Astrocyte of the cerebellum (primary cell): Measurements from ENCODE around the gene SLC25A17.

Experiments used
- DNase-seq: peaks from one replicate; pipeline ENCODE4 v3.0.0-alpha.2; 2011; ENCODE audit warnings: low read depth
- H3K4me3 ChIP-seq: 2 replicates; pipeline ENCODE4 v1.5.1; 2011; ENCODE audit warnings: mild to moderate bottlenecking, low read depth, low read length, moderate library complexity
- in situ Hi-C: cut with HindIII; loops from 2 replicates; pipeline ENCODE4 v1.10.0; 2017; ENCODE audit warnings: low sequenced_read_pairs
- TF ChIP-seq, protein P1 (sequence below): IDR thresholded peaks from 2 replicates; pipeline ENCODE4 v1.5.1; 2012; ENCODE audit warnings: low read length, low read depth, moderate library complexity, mild to moderate bottlenecking; ENCODE audit errors: missing control alignments

SLC25A17 gene

DNA sequence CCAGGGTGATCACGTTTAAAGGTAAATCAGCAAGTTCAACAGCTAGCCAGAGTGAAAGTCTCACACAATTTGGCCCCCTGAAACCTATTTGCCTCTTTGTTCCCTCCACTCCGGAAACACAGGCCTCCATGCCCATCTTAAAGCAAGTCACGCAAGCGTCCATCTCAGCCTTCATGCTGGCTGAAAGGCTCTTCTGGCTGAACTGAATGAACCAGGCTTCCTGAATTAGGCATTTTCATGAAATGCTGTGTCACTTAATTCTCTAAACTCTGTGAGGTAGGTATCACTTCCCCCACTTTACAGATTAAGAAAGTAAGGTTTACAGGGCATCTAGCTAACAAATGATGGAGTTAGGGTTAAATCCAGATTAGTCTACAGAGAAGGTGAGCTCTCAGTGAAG lies 1.4 kb downstream of the SLC25A17 start:
- in situ Hi-C loops = no loop called here
- TF ChIP-seq, protein P1, sequence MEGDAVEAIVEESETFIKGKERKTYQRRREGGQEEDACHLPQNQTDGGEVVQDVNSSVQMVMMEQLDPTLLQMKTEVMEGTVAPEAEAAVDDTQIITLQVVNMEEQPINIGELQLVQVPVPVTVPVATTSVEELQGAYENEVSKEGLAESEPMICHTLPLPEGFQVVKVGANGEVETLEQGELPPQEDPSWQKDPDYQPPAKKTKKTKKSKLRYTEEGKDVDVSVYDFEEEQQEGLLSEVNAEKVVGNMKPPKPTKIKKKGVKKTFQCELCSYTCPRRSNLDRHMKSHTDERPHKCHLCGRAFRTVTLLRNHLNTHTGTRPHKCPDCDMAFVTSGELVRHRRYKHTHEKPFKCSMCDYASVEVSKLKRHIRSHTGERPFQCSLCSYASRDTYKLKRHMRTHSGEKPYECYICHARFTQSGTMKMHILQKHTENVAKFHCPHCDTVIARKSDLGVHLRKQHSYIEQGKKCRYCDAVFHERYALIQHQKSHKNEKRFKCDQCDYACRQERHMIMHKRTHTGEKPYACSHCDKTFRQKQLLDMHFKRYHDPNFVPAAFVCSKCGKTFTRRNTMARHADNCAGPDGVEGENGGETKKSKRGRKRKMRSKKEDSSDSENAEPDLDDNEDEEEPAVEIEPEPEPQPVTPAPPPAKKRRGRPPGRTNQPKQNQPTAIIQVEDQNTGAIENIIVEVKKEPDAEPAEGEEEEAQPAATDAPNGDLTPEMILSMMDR = no peak
- DNase-seq = no peak
- H3K4me3 ChIP-seq = no peak overlapping the region

DNA sequence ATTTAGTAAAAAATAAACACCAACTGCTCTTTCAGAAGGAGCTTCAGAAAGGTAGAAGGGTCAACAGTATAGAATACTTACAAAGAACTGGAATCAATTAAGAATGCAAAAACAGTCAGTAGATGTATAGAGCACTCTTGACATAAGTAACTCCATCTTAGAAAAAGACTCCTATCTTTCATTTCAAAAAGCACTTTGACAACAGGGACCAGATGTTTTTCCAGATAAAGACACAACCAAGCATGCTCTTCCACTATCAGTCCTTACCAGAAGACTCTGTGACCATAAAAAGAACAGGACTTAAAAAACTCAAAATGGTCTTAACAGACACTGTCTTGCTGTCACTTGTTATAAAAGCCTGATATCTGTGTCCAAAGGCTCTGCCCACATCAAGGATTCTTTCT lies 5.2 kb downstream of the SLC25A17 start:
- no peak overlapping the region for H3K4me3 ChIP-seq
- in situ Hi-C loops = no loop called here
- no peak for DNase-seq
- TF ChIP-seq, protein P1 = no peak

DNA sequence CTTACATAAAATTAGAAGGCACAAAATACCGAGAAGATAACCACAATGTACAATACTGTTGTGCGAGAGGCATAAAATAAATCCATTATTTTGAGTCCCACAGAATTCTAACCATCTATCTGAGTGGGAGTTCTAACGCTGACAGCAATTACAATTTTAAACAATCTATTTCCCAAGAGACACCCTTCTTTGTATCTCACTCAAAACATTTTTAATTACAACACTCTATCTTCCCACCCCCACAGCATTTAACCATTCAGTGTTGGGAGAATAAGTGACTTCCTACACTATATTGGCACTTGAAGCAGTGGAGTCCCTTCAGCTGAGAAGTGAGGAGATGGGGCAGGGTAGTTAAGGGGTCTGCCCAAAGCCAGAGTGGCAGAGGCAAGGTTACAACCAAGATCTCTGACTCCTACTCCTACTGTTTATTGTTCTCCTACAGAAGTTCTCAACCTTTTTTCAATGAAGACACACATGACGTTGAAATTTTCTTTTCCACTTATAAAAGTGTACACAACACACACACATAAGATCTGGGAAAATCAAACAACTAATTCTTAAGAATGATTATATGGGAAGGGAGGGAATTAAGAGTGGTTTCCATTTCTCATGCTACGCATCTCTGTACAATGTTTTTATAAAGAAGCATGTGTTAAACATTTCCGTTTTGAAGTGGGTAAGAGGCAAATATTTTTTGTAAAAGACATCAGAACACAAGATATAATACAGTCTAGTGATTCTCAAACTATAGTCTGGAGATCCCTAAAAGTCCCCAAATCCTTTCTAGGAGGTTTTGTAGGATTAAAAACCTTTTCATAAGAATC lies 10.9 kb downstream of the SLC25A17 start:
- in situ Hi-C loops = no loop called here
- no peak overlapping the region for H3K4me3 ChIP-seq
- DNase-seq = no peak
- TF ChIP-seq, protein P1 = no peak

DNA sequence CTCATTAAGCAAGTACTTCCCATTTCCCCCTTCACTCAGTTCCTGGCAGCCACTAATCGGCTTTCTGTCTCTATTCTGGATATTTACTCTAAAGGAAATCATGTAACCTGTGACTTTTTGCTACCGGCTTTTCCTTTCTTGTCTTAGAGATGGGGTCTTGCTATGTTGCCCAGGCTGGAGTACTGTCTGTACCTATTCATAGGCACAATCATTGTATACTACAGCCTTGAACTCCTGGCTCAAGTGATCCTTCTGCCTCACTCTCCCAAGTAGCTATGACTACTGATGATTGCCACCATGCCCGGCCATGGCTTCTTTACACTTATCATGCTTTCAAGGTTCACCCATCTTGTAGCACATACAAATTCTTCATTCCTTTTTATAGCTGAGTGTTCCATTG lies 12.4 kb downstream of the SLC25A17 start:
- in situ Hi-C loops = no loop called here
- DNase-seq = no peak
- TF ChIP-seq, protein P1 = no peak

DNA sequence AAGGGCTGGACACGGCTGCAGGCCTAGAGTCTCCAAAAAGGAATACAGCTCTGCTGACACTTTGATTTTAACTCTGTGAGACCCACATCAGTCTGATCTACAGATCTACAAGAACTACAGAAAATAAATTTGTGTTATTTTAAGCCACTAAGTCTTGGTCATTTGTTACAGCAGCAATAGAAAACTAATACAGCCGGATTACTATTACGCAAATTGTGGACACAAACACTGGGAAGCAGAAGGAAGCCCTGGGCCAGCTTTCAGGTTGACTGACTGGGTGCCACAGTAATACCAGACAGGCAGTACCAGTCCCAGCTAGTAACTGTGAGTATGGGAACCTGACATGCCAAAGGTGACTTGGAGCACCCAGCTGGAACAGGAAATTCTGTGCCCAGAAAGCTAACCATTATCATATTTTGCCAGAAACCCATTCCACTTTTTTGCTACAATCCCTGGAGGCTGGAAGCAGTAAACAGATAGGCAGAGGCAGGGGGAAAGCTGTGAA lies 13.4 kb downstream of the SLC25A17 start:
- no peak overlapping the region for H3K4me3 ChIP-seq
- in situ Hi-C loops = no loop called here
- TF ChIP-seq, protein P1 = no peak
- no peak for DNase-seq

More for the DNA sequence above, 12.4 kb downstream of the SLC25A17 start:
- H3K4me3 ChIP-seq = no peak overlapping the region

DNA sequence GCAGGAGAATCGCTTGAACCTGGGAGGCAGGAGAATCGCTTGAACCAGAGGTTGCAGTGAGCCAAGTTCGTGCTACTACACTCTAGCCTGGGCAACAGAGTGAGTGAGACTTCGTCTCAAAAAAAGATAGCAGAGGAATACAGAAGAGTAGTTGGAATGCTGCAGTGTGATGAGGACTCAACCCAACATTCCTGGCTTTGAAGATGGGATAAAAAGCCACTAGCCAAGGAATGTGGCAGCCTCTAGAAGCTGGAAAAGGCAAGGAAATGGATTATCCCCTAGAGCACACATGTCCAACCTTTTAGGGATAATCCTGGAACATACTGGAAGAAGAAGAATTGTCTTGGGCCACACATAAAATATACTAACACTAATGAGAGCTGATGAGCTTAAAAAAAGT lies 13.9 kb downstream of the SLC25A17 start:
- TF ChIP-seq, protein P1 = no peak
- no peak for DNase-seq
- H3K4me3 ChIP-seq = no peak overlapping the region
- in situ Hi-C loops = no loop called here
